ENCODE results near the gene LATS2.

LATS2 gene

DNA sequence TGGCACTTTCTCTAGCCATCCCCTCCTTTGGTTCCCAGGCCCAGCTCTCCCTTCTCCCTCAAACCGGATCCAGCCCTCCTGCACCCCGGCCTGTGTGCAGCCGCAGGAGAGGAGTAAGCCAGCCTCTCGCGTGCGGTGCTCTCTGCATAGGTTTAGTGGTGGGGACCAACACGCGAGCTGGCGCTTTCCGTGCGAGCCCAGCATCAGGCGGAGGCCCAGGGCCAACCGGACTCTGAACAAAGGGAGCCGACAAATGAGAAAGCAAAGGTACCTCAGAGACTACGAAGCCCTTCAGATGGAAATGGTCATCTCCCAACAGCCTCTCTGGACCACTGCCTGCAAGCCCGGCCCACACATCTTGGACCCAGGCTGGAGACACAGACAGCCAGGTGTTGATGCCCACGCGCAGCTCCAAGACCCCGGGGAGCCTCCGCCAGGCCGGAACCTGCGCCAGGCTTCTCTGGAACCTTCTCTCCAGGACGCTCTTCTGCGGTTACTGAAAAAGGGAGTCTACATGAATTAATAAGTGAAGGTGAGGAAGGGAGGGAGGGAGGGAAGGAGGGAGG is 16.5 kb upstream of the LATS2 start:
- Histone ChIP-seq H3K4me1 (ENCODE audit: control insufficient read depth, insufficient read depth, low read length) (0 out of 2 replicates have a peak, but pooled peaks cover 6% of the 10 kb centered on the region), H3K4me3 (ENCODE audit: low read depth, low read length) (no peak overlapping the region), H3K9me3 (ENCODE audit: control insufficient read depth, insufficient read depth, low read depth, low read length) (no peaks in the 10 kb centered on the region), H3K27ac (ENCODE audit: extremely low read depth, low read depth, low read length) (no peak overlapping the region), H3K36me3 (ENCODE audit: control insufficient read depth in 2 of 2, insufficient read depth in 1 of 2, low read length in 2 of 2) (no peaks in the 10 kb centered on the region)
- ChIA-PET CTCF (no interaction called here), POLR2A (no interaction called here)
- TF ChIP-seq ZNF785 (tag by site-specific recombination; IDR thresholded peaks at IDR 0.05), result no peak
- TF ChIP-seq SP3 (tag by site-specific recombination; IDR thresholded peaks at IDR 0.05), result no peak
- TF ChIP-seq ZNF585B (tag by site-specific recombination; IDR thresholded peaks at IDR 0.05), result no peak
- TF ChIP-seq KLF8 (tag by site-specific recombination; IDR thresholded peaks at IDR 0.05), result no peak
- TF ChIP-seq ZNF24 (tag by site-specific recombination; IDR thresholded peaks at IDR 0.05), result no peak
- no peak for TF ChIP-seq ZNF747 (tag by site-specific recombination; IDR thresholded peaks at IDR 0.05)
- TF ChIP-seq ZNF701 (tag by site-specific recombination; IDR thresholded peaks at IDR 0.05), result no peak
- TF ChIP-seq ZSCAN5A (tag by site-specific recombination; IDR thresholded peaks at IDR 0.05), result no peak

DNA sequence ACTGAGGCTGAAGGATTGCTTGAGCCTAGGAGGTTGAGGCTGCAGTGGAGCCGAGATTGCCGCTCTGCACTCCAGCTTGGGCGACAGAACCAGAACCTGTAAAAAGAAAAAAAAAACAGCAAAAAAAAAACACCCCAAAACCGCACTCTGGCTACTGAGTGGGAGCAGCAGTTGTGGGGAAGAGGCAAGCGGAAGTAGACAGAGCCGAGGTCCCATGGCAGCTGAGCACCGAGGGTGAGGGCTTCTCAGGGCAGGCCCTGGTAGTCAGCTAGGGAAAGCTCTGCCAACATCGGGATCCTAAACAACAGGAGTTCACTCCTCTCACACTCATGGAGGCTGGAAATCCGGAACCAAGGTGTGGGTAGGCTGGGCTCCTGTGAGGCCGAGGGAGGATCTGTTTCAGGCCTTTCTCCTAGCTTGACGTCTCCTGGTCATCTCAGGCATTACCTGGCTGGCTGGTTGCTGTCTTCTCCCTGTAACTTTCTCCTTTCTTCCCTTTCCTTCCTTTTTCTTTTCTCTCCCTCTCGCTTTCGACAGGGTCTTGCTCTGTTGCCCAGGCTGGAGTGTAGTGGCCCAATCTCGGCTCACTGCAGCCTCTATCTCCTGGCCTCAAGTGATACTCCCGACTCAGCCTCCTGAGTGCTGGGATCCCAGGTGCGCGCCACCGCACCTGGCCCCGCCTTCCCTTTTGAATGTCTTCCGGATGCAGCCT is 15.8 kb upstream of the LATS2 start:
- Histone ChIP-seq H3K9me3 (ENCODE audit: control insufficient read depth, insufficient read depth, low read depth, low read length) (no peaks in the 10 kb centered on the region), H3K4me1 (ENCODE audit: control insufficient read depth, insufficient read depth, low read length) (0 out of 2 replicates have a peak, but pooled peaks cover 6% of the 10 kb centered on the region), H3K4me3 (ENCODE audit: low read depth, low read length) (no peak overlapping the region), H3K36me3 (ENCODE audit: control insufficient read depth in 2 of 2, insufficient read depth in 1 of 2, low read length in 2 of 2) (no peaks in the 10 kb centered on the region), H3K27ac (ENCODE audit: extremely low read depth, low read depth, low read length) (no peak overlapping the region)
- TF ChIP-seq PRDM1 (tag by site-specific recombination; IDR thresholded peaks at IDR 0.05), result peak; percentile 96
- TF ChIP-seq ZBTB17 (tag by site-specific recombination; IDR thresholded peaks at IDR 0.05), result no peak
- ChIA-PET CTCF (no interaction called here), POLR2A (no interaction called here)

- H3K36me3 ChIP-seq (ENCODE audit: control insufficient read depth in 2 of 2, insufficient read depth in 1 of 2, low read length in 2 of 2), result no peaks in the 10 kb centered on the region
- ChIA-PET POLR2A (no interaction called here), CTCF (no interaction called here)
- H3K4me1 ChIP-seq (ENCODE audit: control insufficient read depth, insufficient read depth, low read length), result 0 out of 2 replicates have a peak, but pooled peaks cover 6% of the 10 kb centered on the region
- no peaks in the 10 kb centered on the region for H3K9me3 ChIP-seq (ENCODE audit: control insufficient read depth, insufficient read depth, low read depth, low read length)
- no peak overlapping the region for H3K4me3 ChIP-seq (ENCODE audit: low read depth, low read length)
- no peak overlapping the region for H3K27ac ChIP-seq (ENCODE audit: extremely low read depth, low read depth, low read length)
- no peak for TF ChIP-seq ZNF138 (tag by site-specific recombination; IDR thresholded peaks at IDR 0.05; ENCODE audit: borderline replicate concordance)
- TF ChIP-seq ZNF155 (tag by site-specific recombination; IDR thresholded peaks at IDR 0.05), result no peak
- TF ChIP-seq ZNF2 (tag by site-specific recombination; IDR thresholded peaks at IDR 0.05), result no peak
- TF ChIP-seq, protein P1, sequence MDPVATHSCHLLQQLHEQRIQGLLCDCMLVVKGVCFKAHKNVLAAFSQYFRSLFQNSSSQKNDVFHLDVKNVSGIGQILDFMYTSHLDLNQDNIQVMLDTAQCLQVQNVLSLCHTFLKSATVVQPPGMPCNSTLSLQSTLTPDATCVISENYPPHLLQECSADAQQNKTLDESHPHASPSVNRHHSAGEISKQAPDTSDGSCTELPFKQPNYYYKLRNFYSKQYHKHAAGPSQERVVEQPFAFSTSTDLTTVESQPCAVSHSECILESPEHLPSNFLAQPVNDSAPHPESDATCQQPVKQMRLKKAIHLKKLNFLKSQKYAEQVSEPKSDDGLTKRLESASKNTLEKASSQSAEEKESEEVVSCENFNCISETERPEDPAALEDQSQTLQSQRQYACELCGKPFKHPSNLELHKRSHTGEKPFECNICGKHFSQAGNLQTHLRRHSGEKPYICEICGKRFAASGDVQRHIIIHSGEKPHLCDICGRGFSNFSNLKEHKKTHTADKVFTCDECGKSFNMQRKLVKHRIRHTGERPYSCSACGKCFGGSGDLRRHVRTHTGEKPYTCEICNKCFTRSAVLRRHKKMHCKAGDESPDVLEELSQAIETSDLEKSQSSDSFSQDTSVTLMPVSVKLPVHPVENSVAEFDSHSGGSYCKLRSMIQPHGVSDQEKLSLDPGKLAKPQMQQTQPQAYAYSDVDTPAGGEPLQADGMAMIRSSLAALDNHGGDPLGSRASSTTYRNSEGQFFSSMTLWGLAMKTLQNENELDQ (tag by site-specific recombination; IDR thresholded peaks at IDR 0.05; ENCODE audit: low read depth), result no peak
- TF ChIP-seq, protein P2, sequence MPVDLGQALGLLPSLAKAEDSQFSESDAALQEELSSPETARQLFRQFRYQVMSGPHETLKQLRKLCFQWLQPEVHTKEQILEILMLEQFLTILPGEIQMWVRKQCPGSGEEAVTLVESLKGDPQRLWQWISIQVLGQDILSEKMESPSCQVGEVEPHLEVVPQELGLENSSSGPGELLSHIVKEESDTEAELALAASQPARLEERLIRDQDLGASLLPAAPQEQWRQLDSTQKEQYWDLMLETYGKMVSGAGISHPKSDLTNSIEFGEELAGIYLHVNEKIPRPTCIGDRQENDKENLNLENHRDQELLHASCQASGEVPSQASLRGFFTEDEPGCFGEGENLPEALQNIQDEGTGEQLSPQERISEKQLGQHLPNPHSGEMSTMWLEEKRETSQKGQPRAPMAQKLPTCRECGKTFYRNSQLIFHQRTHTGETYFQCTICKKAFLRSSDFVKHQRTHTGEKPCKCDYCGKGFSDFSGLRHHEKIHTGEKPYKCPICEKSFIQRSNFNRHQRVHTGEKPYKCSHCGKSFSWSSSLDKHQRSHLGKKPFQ (tag by site-specific recombination; IDR thresholded peaks at IDR 0.05), result no peak
- TF ChIP-seq, protein P3, sequence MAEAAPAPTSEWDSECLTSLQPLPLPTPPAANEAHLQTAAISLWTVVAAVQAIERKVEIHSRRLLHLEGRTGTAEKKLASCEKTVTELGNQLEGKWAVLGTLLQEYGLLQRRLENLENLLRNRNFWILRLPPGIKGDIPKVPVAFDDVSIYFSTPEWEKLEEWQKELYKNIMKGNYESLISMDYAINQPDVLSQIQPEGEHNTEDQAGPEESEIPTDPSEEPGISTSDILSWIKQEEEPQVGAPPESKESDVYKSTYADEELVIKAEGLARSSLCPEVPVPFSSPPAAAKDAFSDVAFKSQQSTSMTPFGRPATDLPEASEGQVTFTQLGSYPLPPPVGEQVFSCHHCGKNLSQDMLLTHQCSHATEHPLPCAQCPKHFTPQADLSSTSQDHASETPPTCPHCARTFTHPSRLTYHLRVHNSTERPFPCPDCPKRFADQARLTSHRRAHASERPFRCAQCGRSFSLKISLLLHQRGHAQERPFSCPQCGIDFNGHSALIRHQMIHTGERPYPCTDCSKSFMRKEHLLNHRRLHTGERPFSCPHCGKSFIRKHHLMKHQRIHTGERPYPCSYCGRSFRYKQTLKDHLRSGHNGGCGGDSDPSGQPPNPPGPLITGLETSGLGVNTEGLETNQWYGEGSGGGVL (tag by site-specific recombination; IDR thresholded peaks at IDR 0.05), result no peak
- TF ChIP-seq ZNF621 (tag by site-specific recombination; IDR thresholded peaks at IDR 0.05), result no peak
- no peak for TF ChIP-seq ZIC2 (tag by site-specific recombination; IDR thresholded peaks at IDR 0.05)
- TF ChIP-seq ZNF580 (tag by site-specific recombination; IDR thresholded peaks at IDR 0.05), result no peak
- TF ChIP-seq ZNF510 (tag by site-specific recombination; IDR thresholded peaks at IDR 0.05; ENCODE audit: insufficient replicate concordance), result no peak
Measured at GRCh38 chr13:21076253-21076652, 14.9 kb upstream of the LATS2 start.

Measured in HEK293 (cell line).